PC-9 (cell line): ENCODE results near the gene CIAO2A.

Experiments used
- EZH2 ChIP-seq: fragments of 200-600 bp; sonication (generic); IDR thresholded peaks from 2 replicates; pipeline ENCODE4 v1.8.0; 2017; ENCODE audit warnings: antibody characterized with exemption, low read depth
- TF ChIP-seq, protein P1 (sequence below): fragments of 200-600 bp; sonication (generic); conservative IDR thresholded peaks from 2 replicates; pipeline ENCODE4 v1.6.1; 2017; ENCODE audit warnings: mixed run types, antibody characterized with exemption, mild to moderate bottlenecking, moderate library complexity

DNA sequence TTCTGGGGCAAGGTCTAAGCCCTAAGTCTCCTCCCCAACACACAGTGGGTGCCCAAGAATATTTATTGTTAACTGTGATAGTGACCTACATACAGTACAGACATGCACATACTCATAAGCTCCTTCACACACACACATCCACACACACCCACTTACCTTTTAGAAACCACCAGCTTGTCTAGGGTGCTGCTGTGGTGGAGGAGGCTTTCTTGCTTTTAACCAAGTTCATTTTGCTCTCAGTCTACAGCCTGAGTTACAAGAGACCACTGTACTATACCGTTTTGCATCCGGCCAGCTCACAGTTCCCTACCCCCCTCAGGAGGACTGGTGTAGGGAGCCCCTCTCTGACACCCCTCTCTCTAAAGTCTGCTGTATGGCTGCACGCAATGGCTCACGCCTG is 64.0 kb downstream of the CIAO2A start:
- TF ChIP-seq, protein P1, sequence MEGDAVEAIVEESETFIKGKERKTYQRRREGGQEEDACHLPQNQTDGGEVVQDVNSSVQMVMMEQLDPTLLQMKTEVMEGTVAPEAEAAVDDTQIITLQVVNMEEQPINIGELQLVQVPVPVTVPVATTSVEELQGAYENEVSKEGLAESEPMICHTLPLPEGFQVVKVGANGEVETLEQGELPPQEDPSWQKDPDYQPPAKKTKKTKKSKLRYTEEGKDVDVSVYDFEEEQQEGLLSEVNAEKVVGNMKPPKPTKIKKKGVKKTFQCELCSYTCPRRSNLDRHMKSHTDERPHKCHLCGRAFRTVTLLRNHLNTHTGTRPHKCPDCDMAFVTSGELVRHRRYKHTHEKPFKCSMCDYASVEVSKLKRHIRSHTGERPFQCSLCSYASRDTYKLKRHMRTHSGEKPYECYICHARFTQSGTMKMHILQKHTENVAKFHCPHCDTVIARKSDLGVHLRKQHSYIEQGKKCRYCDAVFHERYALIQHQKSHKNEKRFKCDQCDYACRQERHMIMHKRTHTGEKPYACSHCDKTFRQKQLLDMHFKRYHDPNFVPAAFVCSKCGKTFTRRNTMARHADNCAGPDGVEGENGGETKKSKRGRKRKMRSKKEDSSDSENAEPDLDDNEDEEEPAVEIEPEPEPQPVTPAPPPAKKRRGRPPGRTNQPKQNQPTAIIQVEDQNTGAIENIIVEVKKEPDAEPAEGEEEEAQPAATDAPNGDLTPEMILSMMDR, result no peak
- TF ChIP-seq EZH2, result no peak
